HL-60 (cell line): Measurements from ENCODE around the gene WDR33.

Source experiments
- DNase-seq, 2 experiments: peaks; one replicate each; pipeline ENCODE4 v3.0.0-alpha.2; 2010 to 2020; ENCODE audit warnings: low read depth in 1 of 2, low spot score in 1 of 2
- H3K27ac ChIP-seq: fragments of 250-450 bp; sonication (Bioruptor Pico); replicated peaks from 2 replicates; pipeline ENCODE4 v1.5.1; 2020; ENCODE audit warnings: mild to moderate bottlenecking, moderate library complexity
- H3K27me3 ChIP-seq: fragments of 250-450 bp; sonication (Bioruptor Pico); 2 replicates; pipeline ENCODE4 v1.5.1; 2021; ENCODE audit warnings: mild to moderate bottlenecking, moderate library complexity; ENCODE audit not compliant: insufficient read depth, poor library complexity, severe bottlenecking
- H3K4me3 ChIP-seq: replicated peaks from 2 replicates; pipeline ENCODE4 v1.5.1; 2011; ENCODE audit warnings: mild to moderate bottlenecking, control low read depth, low read length; ENCODE audit not compliant: insufficient read depth
- CTCF ChIP-seq: IDR thresholded peaks from one replicate; pipeline ENCODE4 v1.5.1; 2011; ENCODE audit warnings: low read length, control low read depth, inconsistent platforms; ENCODE audit not compliant: insufficient read depth
- GABPA ChIP-seq: IDR thresholded peaks from 2 replicates; pipeline ENCODE4 v1.6.1; 2012; ENCODE audit warnings: low read depth
- POLR2AphosphoS5 ChIP-seq: IDR thresholded peaks from 2 replicates; pipeline ENCODE4 v1.6.1; 2012; ENCODE audit warnings: low read depth
- REST ChIP-seq: IDR thresholded peaks from 2 replicates; pipeline ENCODE4 v1.6.1; 2012; ENCODE audit warnings: low read depth; ENCODE audit not compliant: insufficient replicate concordance
- SPI1 ChIP-seq: IDR thresholded peaks from 2 replicates; pipeline ENCODE4 v1.6.1; 2012; ENCODE audit warnings: low read depth, mild to moderate bottlenecking, borderline replicate concordance

Gene WDR33

GRCh38 chr2:127726158-127726880, 84.7 kb downstream of the WDR33 start:
- no peak for DNase-seq
- H3K27me3 ChIP-seq, result no peaks in the 10 kb centered on the region
- no peak overlapping the region for H3K4me3 ChIP-seq
- no peak for TF ChIP-seq REST
- no peak for TF ChIP-seq GABPA
- TF ChIP-seq SPI1, result no peak
- no peak for TF ChIP-seq CTCF
- no peak for TF ChIP-seq POLR2AphosphoS5
- no peak overlapping the region for H3K27ac ChIP-seq

GRCh38 chr2:127722807-127723206, 88.2 kb downstream of the WDR33 start:
- Histone ChIP-seq H3K27me3 (no peaks in the 10 kb centered on the region), H3K27ac (no peak overlapping the region), H3K4me3 (no peak overlapping the region)
- no peak for TF ChIP-seq SPI1
- no peak for TF ChIP-seq POLR2AphosphoS5
- TF ChIP-seq GABPA, result no peak
- TF ChIP-seq REST, result no peak
- TF ChIP-seq CTCF, result no peak
- DNase-seq, result no peak

- H3K4me3 ChIP-seq, result no peak overlapping the region
- no peaks in the 10 kb centered on the region for H3K27me3 ChIP-seq
- no peak overlapping the region for H3K27ac ChIP-seq
- DNase-seq, result no peak
- TF ChIP-seq SPI1, result no peak
- no peak for TF ChIP-seq POLR2AphosphoS5
- TF ChIP-seq REST, result no peak
- no peak for TF ChIP-seq GABPA
- TF ChIP-seq CTCF, result no peak
These were observed 89.0 kb downstream of the WDR33 start for GRCh38 chr2:127721978-127722355.
